Keratinocyte (primary cell): ENCODE results near the gene LMNTD2. TPM values are rescaled to one million over a fixed set of nuclear protein-coding genes. Genes with fewer than 3 reads are reported as not detected.
A peak's percentile ranks its signal among the peaks of the same experiment; 100 is the strongest.

Experiments used
- DNase-seq: peaks from one replicate; pipeline ENCODE4 v3.0.0-alpha.2; 2011; ENCODE audit warnings: low read depth, missing footprints, low spot score
- FAIRE-seq: peaks from 2 replicates; lab custom pipeline; 2011; peaks lifted over from hg19 to GRCh38; lab: Jason Lieb, UNC
- H2AFZ ChIP-seq: 2 replicates; pipeline ENCODE4 v1.6.0; 2012; ENCODE audit warnings: low read length, control low read depth, inconsistent platforms; ENCODE audit not compliant: control insufficient read depth
- H3K27ac ChIP-seq: 2 replicates; pipeline ENCODE4 v1.5.1; 2011; ENCODE audit warnings: low read length; ENCODE audit not compliant: control insufficient read depth, insufficient read depth
- H3K27me3 ChIP-seq: 3 replicates; pipeline ENCODE4 v1.6.0; 2011; ENCODE audit warnings: low read length; ENCODE audit not compliant: control insufficient read depth, insufficient read depth; ENCODE audit errors: extremely low read depth
- H3K36me3 ChIP-seq, 2 experiments: 2 replicates in 1 of 2; 3 replicates in 1 of 2; pipeline ENCODE4 v1.5.1; 2011; ENCODE audit warnings: low read length in 2 of 2, mild to moderate bottlenecking in 1 of 2; ENCODE audit not compliant: control insufficient read depth in 2 of 2, insufficient read depth in 2 of 2; ENCODE audit errors: extremely low read depth in 1 of 2
- H3K4me1 ChIP-seq: 3 replicates; pipeline ENCODE4 v1.5.1; 2011; ENCODE audit warnings: low read length; ENCODE audit not compliant: control insufficient read depth, insufficient read depth; ENCODE audit errors: extremely low read depth
- H3K4me2 ChIP-seq: 3 replicates; pipeline ENCODE4 v1.6.0; 2011; ENCODE audit warnings: low read depth, low read length; ENCODE audit not compliant: control insufficient read depth, insufficient read depth; ENCODE audit errors: extremely low read depth
- H3K4me3 ChIP-seq, 3 experiments: fragments of 200-600 bp in 1 of 3; sonication (generic) in 1 of 3; 2 replicates in 2 of 3; 3 replicates in 1 of 3; pipeline ENCODE4 v1.5.1; 2011 to 2016; ENCODE audit warnings: low read length in 3 of 3, mild to moderate bottlenecking in 3 of 3, control low read depth in 2 of 3, inconsistent platforms in 1 of 3, low read depth in 1 of 3, mixed read lengths in 1 of 3, mixed run types in 1 of 3, moderate library complexity in 1 of 3; ENCODE audit not compliant: control insufficient read depth in 2 of 3, insufficient read depth in 2 of 3; ENCODE audit errors: extremely low read depth in 1 of 3
- H3K79me2 ChIP-seq: 2 replicates; pipeline ENCODE4 v1.6.0; 2012; ENCODE audit warnings: low read length; ENCODE audit not compliant: control insufficient read depth, insufficient read depth
- H3K9ac ChIP-seq: 3 replicates; pipeline ENCODE4 v1.6.0; 2011; ENCODE audit warnings: low read length; ENCODE audit not compliant: control insufficient read depth, insufficient read depth; ENCODE audit errors: extremely low read depth
- H3K9me1 ChIP-seq: 3 replicates; pipeline ENCODE4 v1.6.0; 2011; ENCODE audit warnings: low read length; ENCODE audit not compliant: control insufficient read depth, insufficient read depth; ENCODE audit errors: extremely low read depth
- H3K9me3 ChIP-seq: 2 replicates; pipeline ENCODE4 v1.5.1; 2012; ENCODE audit warnings: low read depth, low read length; ENCODE audit not compliant: control insufficient read depth
- H4K20me1 ChIP-seq: 3 replicates; pipeline ENCODE4 v1.6.0; 2011; ENCODE audit warnings: low read length; ENCODE audit not compliant: control insufficient read depth, insufficient read depth; ENCODE audit errors: extremely low read depth
- CTCF ChIP-seq, 3 experiments: IDR thresholded peaks in 1 of 3; conservative IDR thresholded peaks in 1 of 3; optimal IDR thresholded peaks in 1 of 3; 2 replicates in 2 of 3; 3 replicates in 1 of 3; pipeline versions ENCODE3 to v1.5.1; 2011; ENCODE audit warnings: low read length in 3 of 3, mild to moderate bottlenecking in 3 of 3, moderate library complexity in 2 of 3, control low read depth in 1 of 3, inconsistent platforms in 1 of 3; ENCODE audit not compliant: insufficient read depth in 2 of 3; ENCODE audit errors: extremely low read depth in 1 of 3
- EZH2 ChIP-seq: IDR thresholded peaks from one replicate; pipeline ENCODE4 v1.6.1; 2012; ENCODE audit warnings: inconsistent platforms, mild to moderate bottlenecking, low read length, moderate library complexity
- dilution Hi-C: fragments of 300-500 bp; cut with MboI; formaldehyde crosslinking; loops from one replicate; pipeline ENCODE4 v1.7.0; 2020; ENCODE audit warnings: low sequenced_read_pairs; ENCODE audit not compliant: extremely low pct_ligation_motif_present
- polyA plus RNA-seq, 5 experiments: library from polyadenylated mRNA; depleted of rRNA in 3 of 5; stranded (reverse) in 3 of 5; stranded (forward) in 1 of 5; unstranded in 1 of 5; fragments of >200 nt; gene quantifications; 1 replicate in 1 of 5; 2 replicates in 3 of 5; 3 replicates in 1 of 5; pipeline versions ENCODE4 v1.2.1 to v1.2.3, GENCODE V29; 2011 to 2012; ENCODE audit warnings: missing spikeins in 2 of 5, low read depth in 1 of 5, low replicate concordance in 1 of 5

Gene LMNTD2
- polyA plus RNA-seq, 1 donor (not counting 4 experiments of a cell fraction or from before 2014, with no cell fraction given) = 1.2 TPM

GRCh38 chr11:534396-535209 lies 25.9 kb downstream of the LMNTD2 start:
- peaks cover 6% of the 10 kb centered on the region for H3K27me3 ChIP-seq
- H3K9me3 ChIP-seq = no peaks in the 10 kb centered on the region
- no peaks in the 10 kb centered on the region for H3K9me1 ChIP-seq
- H3K79me2 ChIP-seq = peaks cover 31% of the 10 kb centered on the region
- dilution Hi-C loops = no loop called here
- peak; percentile 61 for DNase-seq
- peak overlapping the region; percentile 90 for H3K9ac ChIP-seq
- H2AFZ ChIP-seq = no peak overlapping the region
- peak overlapping the region; percentile 74 to 96 (median 83) for H3K4me3 ChIP-seq
- H3K27ac ChIP-seq = peak overlapping the region; percentile 82
- FAIRE-seq = peak; percentile 81
- H3K4me1 ChIP-seq = peaks cover 23% of the 10 kb centered on the region
- H4K20me1 ChIP-seq = peaks cover 22% of the 10 kb centered on the region
- H3K4me2 ChIP-seq = peak overlapping the region; percentile 59
- H3K36me3 ChIP-seq = peaks cover 17 to 27% of the 10 kb centered on the region in 2 experiments
- TF ChIP-seq CTCF (optimal IDR thresholded peaks at IDR 0.05 in 1 of 3, IDR thresholded peaks at IDR 0.05 in 1 of 3, conservative IDR thresholded peaks at IDR 0.05 in 1 of 3; ENCODE audit: extremely low read depth in 1 of 3, insufficient read depth in 2 of 3, low read length in 3 of 3) (peak in 1 of 3 experiments; percentile 29), EZH2 (no peak)

- peak overlapping the region; percentile 59 for H3K4me2 ChIP-seq
- H3K9me3 ChIP-seq = no peaks in the 10 kb centered on the region
- H2AFZ ChIP-seq = no peak overlapping the region
- FAIRE-seq = no peak
- dilution Hi-C loops = no loop called here
- H4K20me1 ChIP-seq = peaks cover 22% of the 10 kb centered on the region
- H3K79me2 ChIP-seq = peaks cover 31% of the 10 kb centered on the region
- peak overlapping the region; percentile 74 to 96 (median 83) for H3K4me3 ChIP-seq
- no peak for DNase-seq
- H3K27me3 ChIP-seq = peaks cover 6% of the 10 kb centered on the region
- no peaks in the 10 kb centered on the region for H3K9me1 ChIP-seq
- H3K36me3 ChIP-seq = peaks cover 17 to 27% of the 10 kb centered on the region in 2 experiments
- H3K4me1 ChIP-seq = peaks cover 23% of the 10 kb centered on the region
- no peak for TF ChIP-seq CTCF (optimal IDR thresholded peaks at IDR 0.05 in 1 of 3, IDR thresholded peaks at IDR 0.05 in 1 of 3, conservative IDR thresholded peaks at IDR 0.05 in 1 of 3; ENCODE audit: extremely low read depth in 1 of 3, insufficient read depth in 2 of 3, low read length in 3 of 3)
- no peak overlapping the region for H3K27ac ChIP-seq
- peak overlapping the region; percentile 90 for H3K9ac ChIP-seq
Observed at GRCh38 chr11:533586-534395, 26.7 kb downstream of the LMNTD2 start.
